GM12878 (cell line): Measurements from ENCODE around the gene CFLAR. TPM values are rescaled to one million over a fixed set of nuclear protein-coding genes. Genes with fewer than 3 reads are reported as not detected.

Experiments
- BHLHE40 ChIP-seq, 2 experiments: fragments of 450-650 bp in 1 of 2; IDR thresholded peaks; 2 replicates each; pipeline ENCODE4 v1.6.1; 2011 to 2017; ENCODE audit warnings: low read depth in 2 of 2, borderline replicate concordance in 1 of 2, improper control_type of control experiment in 1 of 2, low read length in 1 of 2, mild to moderate bottlenecking in 1 of 2
- CBX5 ChIP-seq: sonication (generic); IDR thresholded peaks from 2 replicates; pipeline ENCODE4 v1.6.1; 2016; ENCODE audit warnings: low read depth, moderate library complexity, mild to moderate bottlenecking, inconsistent platforms
- CEBPB ChIP-seq, 2 experiments: fragments of 150-350 bp in 1 of 2; IDR thresholded peaks; 2 replicates each; pipeline ENCODE4 v1.6.1; 2012 to 2014; ENCODE audit warnings: low read depth in 2 of 2, low read length in 2 of 2, borderline replicate concordance in 1 of 2, inconsistent platforms in 1 of 2
- FOXK2 ChIP-seq: fragments of 450-650 bp; IDR thresholded peaks from 2 replicates; pipeline ENCODE4 v1.6.1; 2017; ENCODE audit warnings: mild to moderate bottlenecking, moderate library complexity
- IKZF1 ChIP-seq: fragments of 450-650 bp; conservative IDR thresholded peaks from 2 replicates; pipeline ENCODE4 v1.6.1; 2017; ENCODE audit warnings: antibody characterized with exemption, mild to moderate bottlenecking
- PAX8 ChIP-seq: fragments of 450-650 bp; IDR thresholded peaks from 2 replicates; pipeline ENCODE4 v1.6.1; 2017; ENCODE audit warnings: mild to moderate bottlenecking, moderate library complexity
- POLR2AphosphoS2 ChIP-seq: IDR thresholded peaks from 2 replicates; pipeline ENCODE4 v1.6.1; 2011; ENCODE audit warnings: low read depth, mild to moderate bottlenecking, low read length, improper control_type of control experiment, moderate library complexity
- POLR2AphosphoS5 ChIP-seq: IDR thresholded peaks from 2 replicates; pipeline ENCODE4 v1.6.1; 2011; ENCODE audit warnings: mild to moderate bottlenecking, low read length, inconsistent platforms
- RB1 ChIP-seq: fragments of 450-650 bp; formaldehyde crosslinking; IDR thresholded peaks from 2 replicates; pipeline ENCODE4 v1.6.1; 2017; ENCODE audit warnings: mild to moderate bottlenecking, borderline replicate concordance
- RBBP5 ChIP-seq: fragments of 200-600 bp; sonication (generic); conservative IDR thresholded peaks from 2 replicates; pipeline ENCODE4 v1.6.1; 2016
- SMAD1 ChIP-seq: fragments of 450-650 bp; IDR thresholded peaks from 2 replicates; pipeline ENCODE4 v1.6.1; 2018; ENCODE audit warnings: mild to moderate bottlenecking, low read depth; ENCODE audit not compliant: partially characterized antibody
- SMARCA5 ChIP-seq: fragments of 450-650 bp; IDR thresholded peaks from 2 replicates; pipeline ENCODE4 v1.6.1; 2017; ENCODE audit warnings: mild to moderate bottlenecking
- SPI1 ChIP-seq: IDR thresholded peaks from 2 replicates; pipeline ENCODE4 v1.6.1; 2011; ENCODE audit warnings: low read depth, mild to moderate bottlenecking, low read length, moderate library complexity, borderline replicate concordance; ENCODE audit not compliant: insufficient read depth
- STAT1 ChIP-seq: fragments of 450-650 bp; conservative IDR thresholded peaks from 2 replicates; pipeline ENCODE4 v1.6.1; 2014; ENCODE audit warnings: antibody characterized with exemption, mild to moderate bottlenecking
- TBL1XR1 ChIP-seq: IDR thresholded peaks from 2 replicates; pipeline ENCODE4 v1.6.1; 2012; ENCODE audit warnings: low read depth, low read length, improper control_type of control experiment
- YY1 ChIP-seq: IDR thresholded peaks from 2 replicates; pipeline ENCODE4 v1.6.1; 2011; ENCODE audit warnings: low read depth, mild to moderate bottlenecking, low read length
- ZNF217 ChIP-seq: fragments of 450-650 bp; IDR thresholded peaks from 2 replicates; pipeline ENCODE4 v1.6.1; 2017; ENCODE audit warnings: antibody characterized with exemption, mild to moderate bottlenecking
- polyA plus RNA-seq, 11 experiments: library from polyadenylated mRNA; depleted of rRNA in 4 of 11; unstranded in 6 of 11; stranded (reverse) in 5 of 11; fragments of >200 nt; fragmentation: Nextera tagmentation in 4 of 11; fragmentation: Illumina TruSeq in 1 of 11; extraction: Ambion mirVana in 4 of 11; extraction: Trizol in 1 of 11; gene quantifications; 1 replicate in 1 of 11; 2 replicates in 10 of 11; pipeline versions ENCODE4 v1.2.1 to v1.2.3, GENCODE V29; 2011 to 2016; ENCODE audit warnings: inconsistent platforms in 2 of 11, missing spikeins in 2 of 11, low read depth in 1 of 11
- total RNA-seq, 4 experiments: library from RNA; depleted of rRNA in 3 of 4; stranded (reverse); fragments of >200 nt in 3 of 4; fragmentation: Illumina TruSeq in 1 of 4; extraction: Trizol in 1 of 4; gene quantifications; 2 replicates each; pipeline versions ENCODE4 v1.2.1 to v1.2.3, GENCODE V29; 2013 to 2021
- TF ChIP-seq, protein P1 (sequence below): IDR thresholded peaks from 2 replicates; pipeline ENCODE4 v1.6.1; 2011; ENCODE audit warnings: mild to moderate bottlenecking, low read depth, low read length, moderate library complexity; ENCODE audit not compliant: insufficient replicate concordance
- TF ChIP-seq, protein P2 (sequence below): fragments of 150-350 bp; IDR thresholded peaks from 2 replicates; pipeline ENCODE4 v1.6.1; 2016; ENCODE audit warnings: low read depth, low read length
- TF ChIP-seq, protein P3 (sequence below): IDR thresholded peaks from 2 replicates; pipeline ENCODE4 v1.6.1; 2011; ENCODE audit warnings: borderline replicate concordance, low read depth, mild to moderate bottlenecking, moderate library complexity, low read length; ENCODE audit not compliant: insufficient read depth, poor library complexity, severe bottlenecking
- TF ChIP-seq, protein P4 (sequence below): fragments of 450-650 bp; IDR thresholded peaks from 2 replicates; pipeline ENCODE4 v1.6.1; 2016; ENCODE audit warnings: mild to moderate bottlenecking

CFLAR gene
- total and polyA plus RNA-seq, 10 of the 15 experiments (the other 5 are each of a cell fraction or from before 2014, with no cell fraction given), result 80.6 to 181 (median 101) TPM

DNA sequence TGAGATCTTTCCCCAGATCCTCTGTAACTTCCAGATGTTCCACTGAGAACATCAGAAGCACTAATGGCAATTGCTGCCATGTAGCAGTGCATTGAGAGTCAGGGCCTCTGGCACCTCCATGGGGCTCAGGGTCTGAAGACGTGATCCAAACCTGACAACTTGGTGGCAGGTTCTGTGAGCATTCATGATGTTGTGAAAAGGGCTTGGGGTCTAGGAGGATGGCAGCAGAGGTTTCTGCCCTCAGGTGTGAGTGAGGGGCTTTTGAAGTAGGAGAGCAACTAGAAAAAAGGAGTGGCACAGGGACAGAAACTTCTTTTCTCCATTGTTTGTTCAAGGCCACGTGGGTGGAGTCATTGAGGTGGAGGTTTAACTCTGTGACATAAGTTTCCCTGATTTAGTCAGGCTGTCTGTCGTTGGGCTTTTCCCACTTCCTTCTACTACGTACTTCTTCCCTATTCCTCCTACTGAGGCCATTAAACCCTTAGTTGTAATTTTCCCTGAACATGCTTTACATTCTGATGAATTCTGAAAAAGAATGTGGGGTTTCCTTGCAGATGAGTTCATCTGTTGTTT is 13.1 kb downstream of the CFLAR start (continued):
- TF ChIP-seq, protein P1, sequence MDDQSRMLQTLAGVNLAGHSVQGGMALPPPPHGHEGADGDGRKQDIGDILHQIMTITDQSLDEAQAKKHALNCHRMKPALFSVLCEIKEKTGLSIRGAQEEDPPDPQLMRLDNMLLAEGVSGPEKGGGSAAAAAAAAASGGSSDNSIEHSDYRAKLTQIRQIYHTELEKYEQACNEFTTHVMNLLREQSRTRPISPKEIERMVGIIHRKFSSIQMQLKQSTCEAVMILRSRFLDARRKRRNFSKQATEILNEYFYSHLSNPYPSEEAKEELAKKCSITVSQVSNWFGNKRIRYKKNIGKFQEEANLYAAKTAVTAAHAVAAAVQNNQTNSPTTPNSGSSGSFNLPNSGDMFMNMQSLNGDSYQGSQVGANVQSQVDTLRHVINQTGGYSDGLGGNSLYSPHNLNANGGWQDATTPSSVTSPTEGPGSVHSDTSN, result no peak
- TF ChIP-seq TBL1XR1 (peak; percentile 67), YY1 (0 out of 2 replicates have a peak, but pooled peaks have one; percentile 17), FOXK2 (no peak), ZNF217 (no peak), RB1 (no peak), IKZF1 (peak; percentile 95), SPI1 (peak; percentile 82), POLR2AphosphoS5 (peak; percentile 85), CBX5 (no peak), RBBP5 (no peak), PAX8 (no peak), SMAD1 (peak; percentile 40), STAT1 (no peak), CEBPB (IDR thresholded peaks at IDR 0.05; ENCODE audit: borderline replicate concordance in 1 of 2, low read depth in 2 of 2, low read length in 2 of 2) (peak in 1 of 2 experiments; percentile 81; a peak in 1 of 4 replicates), SMARCA5 (peak; percentile 43; the same call in 1 of the 2 replicates), POLR2AphosphoS2 (no peak), BHLHE40 (IDR thresholded peaks at IDR 0.05; ENCODE audit: borderline replicate concordance in 1 of 2, low read depth in 2 of 2, low read length in 1 of 2) (peak in 1 of 2 experiments; percentile 50; a peak in 2 of 4 replicates)
- TF ChIP-seq, protein P2, sequence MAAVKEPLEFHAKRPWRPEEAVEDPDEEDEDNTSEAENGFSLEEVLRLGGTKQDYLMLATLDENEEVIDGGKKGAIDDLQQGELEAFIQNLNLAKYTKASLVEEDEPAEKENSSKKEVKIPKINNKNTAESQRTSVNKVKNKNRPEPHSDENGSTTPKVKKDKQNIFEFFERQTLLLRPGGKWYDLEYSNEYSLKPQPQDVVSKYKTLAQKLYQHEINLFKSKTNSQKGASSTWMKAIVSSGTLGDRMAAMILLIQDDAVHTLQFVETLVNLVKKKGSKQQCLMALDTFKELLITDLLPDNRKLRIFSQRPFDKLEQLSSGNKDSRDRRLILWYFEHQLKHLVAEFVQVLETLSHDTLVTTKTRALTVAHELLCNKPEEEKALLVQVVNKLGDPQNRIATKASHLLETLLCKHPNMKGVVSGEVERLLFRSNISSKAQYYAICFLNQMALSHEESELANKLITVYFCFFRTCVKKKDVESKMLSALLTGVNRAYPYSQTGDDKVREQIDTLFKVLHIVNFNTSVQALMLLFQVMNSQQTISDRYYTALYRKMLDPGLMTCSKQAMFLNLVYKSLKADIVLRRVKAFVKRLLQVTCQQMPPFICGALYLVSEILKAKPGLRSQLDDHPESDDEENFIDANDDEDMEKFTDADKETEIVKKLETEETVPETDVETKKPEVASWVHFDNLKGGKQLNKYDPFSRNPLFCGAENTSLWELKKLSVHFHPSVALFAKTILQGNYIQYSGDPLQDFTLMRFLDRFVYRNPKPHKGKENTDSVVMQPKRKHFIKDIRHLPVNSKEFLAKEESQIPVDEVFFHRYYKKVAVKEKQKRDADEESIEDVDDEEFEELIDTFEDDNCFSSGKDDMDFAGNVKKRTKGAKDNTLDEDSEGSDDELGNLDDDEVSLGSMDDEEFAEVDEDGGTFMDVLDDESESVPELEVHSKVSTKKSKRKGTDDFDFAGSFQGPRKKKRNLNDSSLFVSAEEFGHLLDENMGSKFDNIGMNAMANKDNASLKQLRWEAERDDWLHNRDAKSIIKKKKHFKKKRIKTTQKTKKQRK, result no peak
- TF ChIP-seq, protein P3, sequence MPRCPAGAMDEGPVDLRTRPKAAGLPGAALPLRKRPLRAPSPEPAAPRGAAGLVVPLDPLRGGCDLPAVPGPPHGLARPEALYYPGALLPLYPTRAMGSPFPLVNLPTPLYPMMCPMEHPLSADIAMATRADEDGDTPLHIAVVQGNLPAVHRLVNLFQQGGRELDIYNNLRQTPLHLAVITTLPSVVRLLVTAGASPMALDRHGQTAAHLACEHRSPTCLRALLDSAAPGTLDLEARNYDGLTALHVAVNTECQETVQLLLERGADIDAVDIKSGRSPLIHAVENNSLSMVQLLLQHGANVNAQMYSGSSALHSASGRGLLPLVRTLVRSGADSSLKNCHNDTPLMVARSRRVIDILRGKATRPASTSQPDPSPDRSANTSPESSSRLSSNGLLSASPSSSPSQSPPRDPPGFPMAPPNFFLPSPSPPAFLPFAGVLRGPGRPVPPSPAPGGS, result no peak
- TF ChIP-seq, protein P4, sequence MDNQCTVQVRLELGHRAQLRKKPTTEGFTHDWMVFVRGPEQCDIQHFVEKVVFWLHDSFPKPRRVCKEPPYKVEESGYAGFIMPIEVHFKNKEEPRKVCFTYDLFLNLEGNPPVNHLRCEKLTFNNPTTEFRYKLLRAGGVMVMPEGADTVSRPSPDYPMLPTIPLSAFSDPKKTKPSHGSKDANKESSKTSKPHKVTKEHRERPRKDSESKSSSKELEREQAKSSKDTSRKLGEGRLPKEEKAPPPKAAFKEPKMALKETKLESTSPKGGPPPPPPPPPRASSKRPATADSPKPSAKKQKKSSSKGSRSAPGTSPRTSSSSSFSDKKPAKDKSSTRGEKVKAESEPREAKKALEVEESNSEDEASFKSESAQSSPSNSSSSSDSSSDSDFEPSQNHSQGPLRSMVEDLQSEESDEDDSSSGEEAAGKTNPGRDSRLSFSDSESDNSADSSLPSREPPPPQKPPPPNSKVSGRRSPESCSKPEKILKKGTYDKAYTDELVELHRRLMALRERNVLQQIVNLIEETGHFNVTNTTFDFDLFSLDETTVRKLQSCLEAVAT, result peak; percentile 71; the same call in 1 of the 2 replicates
